ENCODE results near the gene CACNB1.
"Not testable (repeated sequence)": the region's sequence is repeated elsewhere in the genome, so short reads cannot be mapped to it uniquely, and the experiment has no call there.

The CACNB1 gene

DNA sequence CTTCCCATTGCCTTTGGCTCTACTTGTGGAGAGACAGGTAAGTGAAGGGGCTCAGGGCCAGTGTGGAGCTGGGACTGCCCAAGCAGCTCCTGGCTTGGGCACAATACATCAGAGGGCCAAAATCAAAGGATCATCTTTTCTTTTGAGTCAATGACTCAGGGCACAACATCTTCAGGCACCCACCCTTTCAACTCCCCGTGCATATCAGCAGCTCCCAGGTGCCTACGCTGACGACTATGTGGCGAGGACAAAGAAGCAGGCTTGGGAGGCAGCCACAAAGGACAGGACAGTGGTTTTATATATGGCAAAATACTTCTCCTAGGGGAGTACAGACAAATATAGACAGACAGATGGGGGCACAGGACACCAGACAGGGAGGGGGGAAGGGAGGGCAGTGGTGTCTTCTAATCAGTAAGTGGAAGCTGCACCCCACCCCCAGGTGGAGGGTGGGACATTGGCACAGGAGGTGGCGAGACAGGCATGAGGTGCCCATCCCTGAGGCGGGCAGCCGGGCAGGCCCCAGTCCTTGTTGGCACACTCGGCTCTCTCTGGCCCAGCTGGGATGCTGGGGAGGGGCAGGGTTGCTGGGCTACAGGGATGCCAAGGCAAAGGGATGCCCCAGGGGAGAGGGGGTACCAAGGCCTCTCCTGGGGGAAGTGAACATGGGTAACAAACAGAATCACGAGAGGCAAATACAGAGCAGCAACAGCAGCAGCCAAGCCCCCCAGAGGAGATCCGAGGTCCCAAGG lies 23.8 kb downstream of the CACNB1 start:
- DNase-seq = no peak

DNA sequence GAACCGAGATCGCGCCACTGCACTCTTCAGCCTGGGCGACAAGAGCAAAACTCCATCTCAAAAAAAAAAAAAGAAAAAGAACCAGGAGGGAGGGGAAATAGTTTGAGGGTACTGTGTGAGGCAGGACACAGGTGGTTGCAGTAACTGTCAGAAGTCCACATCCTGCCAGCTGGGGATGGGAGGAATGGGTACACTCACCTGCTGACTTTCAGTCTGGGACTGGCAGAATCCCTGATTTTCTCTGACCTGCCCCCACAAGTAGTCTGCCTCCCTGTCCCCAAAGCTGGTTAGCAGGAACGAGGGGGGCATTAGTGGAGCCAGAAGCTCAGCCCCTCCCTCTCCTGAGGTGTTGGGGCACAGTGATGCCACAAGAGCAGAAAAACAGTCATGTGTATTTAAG lies 24.4 kb downstream of the CACNB1 start:
- DNase-seq = no peak

DNA sequence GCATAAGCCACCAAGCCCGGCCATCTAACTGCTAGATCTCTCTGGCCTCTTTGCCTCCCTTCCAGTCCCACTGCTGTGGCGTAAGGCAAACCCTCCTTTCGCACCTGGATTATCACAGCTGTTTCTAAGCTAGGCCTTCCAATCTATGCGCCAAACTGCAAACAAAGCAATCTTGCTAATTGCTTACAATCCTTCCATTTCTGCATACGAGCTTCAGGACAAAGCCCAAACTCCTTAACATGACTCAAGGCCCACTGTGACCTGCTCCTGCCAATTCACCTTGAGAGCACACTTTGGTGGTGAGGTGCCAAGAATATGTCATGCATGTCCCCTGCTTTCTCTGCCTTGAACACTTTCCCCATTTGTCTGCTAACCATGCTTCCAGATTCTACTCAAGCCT lies 25.5 kb downstream of the CACNB1 start:
- no peak for DNase-seq

DNA sequence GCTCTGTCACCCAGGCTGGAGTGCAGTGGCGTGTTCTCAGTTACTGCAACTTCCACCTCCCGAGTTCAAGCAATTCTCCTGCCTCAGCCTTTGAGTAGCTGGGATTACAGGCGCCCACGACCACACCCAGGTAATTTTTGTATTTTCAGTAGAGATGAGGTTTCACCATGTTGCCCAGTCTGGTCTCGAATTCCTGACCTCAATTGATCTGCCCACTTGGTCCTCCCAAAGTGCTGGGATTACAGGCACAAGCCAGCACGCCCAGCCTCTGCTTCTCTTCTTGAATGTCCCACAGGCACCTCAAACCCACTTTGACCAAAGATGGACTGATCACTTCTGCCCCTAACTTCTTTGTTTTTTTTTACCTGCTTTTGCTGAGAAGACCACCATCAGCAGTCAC lies 26.9 kb downstream of the CACNB1 start:
- DNase-seq = no peak

DNA sequence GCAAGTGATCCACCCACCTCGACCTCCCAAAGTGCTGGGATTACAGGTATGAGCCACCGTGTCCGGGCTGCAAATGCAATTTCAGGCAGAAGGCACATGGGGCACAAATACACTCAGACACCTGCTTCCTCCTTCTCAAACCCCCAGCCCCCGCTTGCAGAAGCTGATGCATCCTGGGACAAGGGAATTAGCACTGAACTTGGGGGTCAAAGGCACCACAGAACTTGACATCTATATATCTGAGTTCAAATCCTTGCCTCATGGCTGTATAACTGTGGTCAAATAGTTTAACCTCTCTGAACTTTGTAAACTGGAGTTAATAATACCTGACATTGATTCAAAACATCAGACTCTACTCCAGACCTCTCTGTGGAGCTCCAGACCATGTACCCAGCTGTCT lies 27.4 kb downstream of the CACNB1 start:
- DNase-seq = no peak

DNA sequence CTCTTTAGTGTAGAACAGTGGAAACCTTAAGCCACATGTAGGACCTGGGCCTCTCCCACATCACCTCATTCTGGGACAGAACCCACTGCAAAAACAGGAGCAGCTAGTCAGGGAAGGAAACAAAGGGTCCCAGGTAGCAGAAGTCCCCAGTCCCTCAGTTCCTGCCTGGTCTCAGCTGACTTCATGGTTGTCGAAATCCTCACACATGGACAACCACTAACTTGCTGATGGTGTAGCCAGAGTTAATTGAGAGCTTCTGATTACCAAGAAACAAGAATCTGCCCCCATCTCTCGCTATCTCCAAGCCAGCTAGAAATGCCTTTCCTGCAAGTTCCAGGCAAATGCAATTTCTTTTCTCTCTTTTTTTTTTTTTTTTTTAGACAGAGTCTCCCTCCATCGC lies 28.0 kb downstream of the CACNB1 start:
- DNase-seq = no peak

DNA sequence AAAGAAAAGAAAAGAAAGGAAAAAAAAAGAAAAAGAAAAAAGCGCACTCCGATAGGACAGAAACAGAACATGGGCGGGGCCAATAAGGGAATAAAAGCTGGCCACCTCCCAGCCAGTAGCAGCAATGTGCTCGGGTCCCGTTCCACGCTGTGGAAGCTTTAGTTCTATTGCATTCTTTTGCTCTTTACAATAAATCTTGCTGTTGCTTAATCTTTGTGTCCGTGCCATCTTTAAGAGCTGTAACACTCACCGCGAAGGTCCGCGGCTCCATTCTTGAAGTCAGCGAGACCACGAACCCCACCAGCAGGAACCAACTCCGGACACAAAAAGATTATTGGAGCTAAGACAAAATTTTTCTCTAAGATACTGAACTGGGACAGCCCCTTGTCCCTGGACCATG lies 28.4 kb downstream of the CACNB1 start:
- no peak for DNase-seq

DNA sequence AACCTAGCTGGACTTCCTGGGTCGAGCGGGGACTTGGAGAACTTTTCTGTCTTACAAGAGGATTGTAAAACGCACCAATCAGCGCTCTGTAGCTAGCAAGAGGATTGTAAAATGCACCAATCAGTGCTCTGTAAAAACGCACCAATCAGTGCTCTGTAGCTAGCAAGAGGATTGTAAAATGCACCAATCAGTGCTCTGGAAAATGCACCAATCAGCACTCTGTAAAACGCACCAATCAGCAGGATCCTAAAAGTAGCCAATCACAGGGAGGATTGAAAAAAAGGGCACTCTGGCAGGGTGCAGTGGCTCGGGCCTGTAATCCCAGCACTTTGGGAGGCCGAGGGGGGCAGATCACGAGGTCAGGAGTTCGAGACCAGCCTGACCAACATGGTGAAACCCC lies 29.0 kb downstream of the CACNB1 start:
- not testable (repeated sequence) for DNase-seq

DNA sequence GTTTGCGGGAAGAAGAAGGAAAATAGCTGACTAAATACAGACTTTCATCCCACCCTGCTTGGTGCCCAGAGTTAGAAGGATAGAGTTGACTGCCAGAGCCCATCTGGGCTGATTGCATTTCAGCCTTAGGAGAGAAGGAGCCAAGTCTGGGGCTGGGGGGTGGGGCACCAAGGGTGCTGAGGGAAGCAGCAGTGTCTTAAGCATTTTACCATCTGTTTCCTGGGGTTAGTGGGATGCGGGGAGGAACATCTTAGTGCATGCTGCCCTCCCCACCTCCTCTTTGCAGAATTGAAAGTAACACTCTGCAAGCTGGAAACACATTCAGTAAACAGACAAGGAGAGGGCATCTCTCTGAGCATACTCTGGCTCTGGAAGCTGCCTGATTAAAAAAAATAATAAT lies 30.0 kb downstream of the CACNB1 start:
- no peak for DNase-seq

DNA sequence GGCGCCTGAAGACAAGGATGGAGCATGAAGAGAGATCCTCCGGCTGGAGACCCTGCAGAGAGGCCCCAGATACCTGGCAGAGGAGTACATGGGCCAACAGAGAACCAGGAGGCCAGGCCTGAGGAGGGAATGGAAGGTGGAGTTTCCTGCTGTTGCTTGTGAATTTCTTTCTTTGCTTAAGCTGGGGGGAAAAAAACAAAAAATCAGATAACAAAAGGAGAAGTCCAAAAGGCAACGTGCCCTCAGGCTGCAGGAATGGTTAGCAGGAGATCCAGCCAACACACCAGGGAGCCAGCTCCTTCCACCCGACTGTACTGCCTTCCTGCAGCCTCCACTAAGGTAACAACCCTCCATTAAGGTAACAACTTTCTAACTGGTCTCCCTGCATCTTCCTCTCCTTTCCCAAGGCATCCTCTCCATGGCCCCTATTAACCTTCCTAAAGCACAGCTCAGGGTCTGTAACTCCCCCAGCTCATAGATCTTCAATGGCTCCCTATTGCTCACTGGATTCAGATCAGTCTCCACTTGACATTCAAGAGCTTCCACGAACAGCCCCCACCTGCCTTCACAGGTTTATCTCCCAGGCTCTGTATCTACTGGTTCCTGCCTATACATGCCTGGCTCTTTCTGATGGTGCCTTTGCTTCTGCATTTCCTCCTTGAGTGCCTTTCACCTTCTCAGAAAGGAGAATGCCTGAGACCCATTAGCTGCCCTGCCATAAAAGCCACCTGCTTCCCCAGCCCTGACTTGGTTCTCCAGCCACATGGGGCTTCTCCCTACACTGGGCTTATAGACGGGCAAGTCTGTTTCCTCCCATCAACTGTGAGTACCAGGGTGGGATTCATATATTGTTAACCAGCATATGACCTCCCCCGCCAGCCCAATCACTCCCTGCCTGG lies 30.8 kb downstream of the CACNB1 start:
- no peak for DNase-seq

DNA sequence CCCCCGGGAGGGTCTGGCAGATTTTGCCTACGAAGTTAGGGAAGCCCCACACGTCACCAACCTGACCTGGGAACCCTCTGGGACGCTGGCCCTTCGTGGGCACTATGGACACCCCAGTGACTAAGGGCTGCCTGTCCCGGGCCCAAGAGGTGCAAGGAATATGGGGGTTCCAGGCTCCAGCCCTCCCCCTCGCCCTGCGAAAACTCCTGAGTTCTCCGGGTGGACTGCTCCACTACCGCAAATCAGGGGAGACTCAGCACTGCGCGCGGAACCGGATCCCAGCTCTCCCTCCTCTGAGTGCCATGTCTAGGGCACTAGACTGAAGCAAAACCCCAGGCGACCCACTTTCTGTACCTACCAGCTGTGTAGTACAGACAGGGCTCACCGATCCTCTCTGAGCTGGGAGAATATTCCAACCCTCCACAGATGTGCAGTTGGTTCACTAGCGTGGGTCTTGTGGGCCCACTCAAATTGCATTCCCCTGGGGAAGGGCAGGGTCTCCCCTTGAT lies 31.6 kb downstream of the CACNB1 start, which contains the start of gene ARL5C:
ARL5C (minus strand) TSS at position 321 of the 509 bp plus-strand sequence. CDS start 401 bp downstream, outside the sequence.
- DNase-seq = no peak

DNA sequence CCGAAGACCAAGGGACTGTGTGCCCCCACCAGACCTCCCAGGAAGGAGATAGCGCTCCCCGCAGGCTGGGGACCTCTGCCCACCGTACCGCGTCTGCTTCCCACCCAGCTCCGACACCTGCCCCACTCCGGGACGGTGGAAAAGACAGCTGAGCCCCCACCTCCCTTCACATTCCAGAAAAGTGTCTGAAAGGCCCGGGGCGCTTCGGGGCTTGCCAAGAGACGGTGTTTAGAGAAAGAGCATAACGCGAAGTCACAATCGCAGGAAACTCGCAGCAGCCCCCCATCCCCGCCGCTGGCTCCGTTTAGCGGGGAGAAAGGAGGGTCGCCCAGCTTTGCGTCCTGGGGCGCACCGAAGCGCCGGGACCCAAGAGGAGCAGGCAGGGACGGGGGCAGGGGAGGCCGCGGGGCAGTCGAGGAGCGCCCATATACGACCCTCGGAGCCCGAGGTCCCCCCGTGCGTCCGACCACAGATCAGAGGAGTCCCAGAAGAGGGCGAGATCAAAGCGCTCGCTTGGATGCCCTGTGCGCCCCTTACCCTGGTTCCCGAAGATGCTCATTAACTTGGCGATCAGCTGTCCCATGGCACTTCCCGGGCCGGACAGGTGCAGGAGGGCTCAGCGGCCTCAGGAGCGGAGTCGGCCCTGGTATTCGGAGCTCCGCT lies 32.2 kb downstream of the CACNB1 start:
- no peak for DNase-seq

DNA sequence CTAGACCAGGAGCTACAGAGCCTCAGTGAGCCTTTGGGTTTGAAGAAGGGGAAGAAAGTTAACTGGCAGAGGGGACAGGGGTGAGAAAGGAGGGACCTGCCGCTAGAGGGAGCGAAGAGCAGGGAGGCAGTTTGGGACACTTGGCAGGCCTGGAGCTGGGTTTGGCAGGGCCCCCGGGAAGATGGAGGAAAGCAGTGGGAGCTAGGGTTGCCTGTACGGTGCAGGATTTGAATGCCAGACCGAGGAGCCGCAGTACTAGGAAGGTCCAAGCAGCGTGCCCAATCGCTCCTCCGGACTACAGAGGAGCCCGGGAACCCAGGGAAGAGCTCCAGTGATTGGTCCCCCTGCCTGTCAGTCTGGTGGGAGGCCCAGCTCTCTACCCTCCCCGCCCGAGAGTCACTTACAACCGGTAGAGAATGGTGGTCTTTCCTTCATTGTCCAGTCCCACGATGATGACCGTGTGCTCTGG lies 32.8 kb downstream of the CACNB1 start:
- peak; percentile 20 for DNase-seq

DNA sequence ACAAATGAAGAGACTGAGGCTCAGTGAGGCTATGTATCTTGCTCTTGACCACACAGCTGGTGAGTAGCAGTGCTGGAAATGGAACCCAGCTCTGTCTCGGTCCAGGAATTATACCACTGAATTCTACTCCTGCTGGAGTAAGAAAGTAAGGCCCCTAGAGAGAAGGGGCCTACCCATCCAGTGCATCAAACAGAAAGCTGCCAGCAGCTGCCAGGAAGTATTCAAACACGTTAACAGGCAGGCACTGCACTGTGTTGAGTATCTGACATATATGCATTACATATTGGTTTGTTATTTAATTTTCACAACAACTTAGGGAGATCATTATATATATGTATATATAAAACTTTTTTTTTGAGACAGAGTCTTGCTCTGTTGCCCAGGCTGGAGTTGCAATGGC lies 35.5 kb downstream of the CACNB1 start:
- DNase-seq = no peak

DNA sequence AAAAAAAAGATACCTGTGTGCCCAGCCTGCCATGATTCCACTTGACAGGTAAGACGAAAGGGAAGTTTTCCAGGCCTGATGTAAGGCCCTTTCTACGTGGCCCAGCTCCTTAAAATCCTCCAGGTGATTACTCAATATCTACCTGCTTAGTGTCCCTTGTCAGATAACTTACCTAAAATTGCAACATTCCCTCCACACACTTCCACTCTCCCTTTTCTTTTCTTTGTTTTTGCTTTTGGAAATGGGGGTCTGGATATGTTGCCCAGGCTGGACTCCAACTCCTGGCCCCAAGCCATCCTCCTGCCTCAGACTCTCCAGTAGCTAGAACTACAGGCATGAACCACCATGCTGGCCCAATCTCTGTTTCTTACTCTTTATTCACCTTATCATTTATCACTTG lies 38.8 kb downstream of the CACNB1 start:
- no peak for DNase-seq

DNA sequence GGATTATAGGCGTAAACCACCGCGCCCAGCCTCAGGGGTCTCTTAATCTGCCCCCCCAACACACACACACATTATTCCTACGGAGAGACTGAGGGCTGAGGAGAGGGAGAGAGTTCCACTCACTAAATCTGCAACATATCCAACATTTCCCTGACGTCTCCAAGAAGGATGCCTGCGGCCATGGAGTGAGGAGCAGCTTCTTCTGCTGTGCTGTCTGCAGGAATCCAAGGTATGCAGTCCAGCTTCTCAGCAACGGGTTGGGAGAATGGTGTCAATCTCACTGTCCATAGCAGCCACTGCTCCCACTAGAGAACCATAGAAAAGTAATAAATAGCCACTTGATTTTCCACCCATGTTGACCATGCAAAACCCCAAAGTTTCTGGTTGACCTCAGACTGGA lies 41.0 kb downstream of the CACNB1 start:
- no peak for DNase-seq

DNA sequence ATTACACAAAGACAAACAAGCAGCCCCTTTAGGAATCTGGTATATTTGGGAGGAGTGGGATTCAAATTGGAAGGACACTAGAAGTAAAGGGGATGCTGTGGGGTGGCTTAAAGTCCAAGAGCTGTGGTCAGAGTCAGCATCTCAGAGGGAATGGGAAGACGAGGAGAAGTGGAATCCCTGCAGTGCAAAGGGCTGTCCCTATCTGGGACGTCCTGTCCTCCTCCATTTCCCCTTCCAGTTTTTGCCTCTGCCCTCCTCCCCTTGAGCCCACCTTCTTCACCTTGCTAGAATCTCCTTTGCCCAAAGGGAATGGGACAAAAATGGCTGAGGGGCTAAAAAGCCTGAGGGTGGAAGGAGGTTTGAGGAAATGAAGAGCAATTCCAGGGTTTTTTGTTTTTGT lies 41.8 kb downstream of the CACNB1 start:
- no peak for DNase-seq

DNA sequence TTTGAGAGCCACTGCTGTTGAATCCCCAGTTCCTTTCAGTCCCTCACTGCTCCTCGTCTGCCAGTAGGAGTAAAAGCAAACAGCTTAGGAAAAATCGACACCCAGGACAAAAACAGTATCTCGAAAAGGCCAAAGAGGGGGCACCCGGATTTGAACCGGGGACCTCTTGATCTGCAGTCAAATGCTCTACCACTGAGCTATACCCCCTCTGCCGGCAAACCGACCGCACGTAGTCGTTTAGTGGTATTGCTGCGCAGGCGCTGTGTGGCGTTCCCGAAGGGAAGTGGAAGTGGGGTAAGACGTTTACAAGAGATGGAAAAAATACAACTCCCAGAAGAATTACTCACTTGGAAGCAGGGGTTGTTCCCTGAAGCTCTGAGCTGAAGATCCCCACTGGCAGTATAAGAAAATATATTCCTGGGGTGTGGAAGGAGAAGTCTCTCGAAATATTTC lies 43.8 kb downstream of the CACNB1 start:
- peak; percentile 83 for DNase-seq

DNA sequence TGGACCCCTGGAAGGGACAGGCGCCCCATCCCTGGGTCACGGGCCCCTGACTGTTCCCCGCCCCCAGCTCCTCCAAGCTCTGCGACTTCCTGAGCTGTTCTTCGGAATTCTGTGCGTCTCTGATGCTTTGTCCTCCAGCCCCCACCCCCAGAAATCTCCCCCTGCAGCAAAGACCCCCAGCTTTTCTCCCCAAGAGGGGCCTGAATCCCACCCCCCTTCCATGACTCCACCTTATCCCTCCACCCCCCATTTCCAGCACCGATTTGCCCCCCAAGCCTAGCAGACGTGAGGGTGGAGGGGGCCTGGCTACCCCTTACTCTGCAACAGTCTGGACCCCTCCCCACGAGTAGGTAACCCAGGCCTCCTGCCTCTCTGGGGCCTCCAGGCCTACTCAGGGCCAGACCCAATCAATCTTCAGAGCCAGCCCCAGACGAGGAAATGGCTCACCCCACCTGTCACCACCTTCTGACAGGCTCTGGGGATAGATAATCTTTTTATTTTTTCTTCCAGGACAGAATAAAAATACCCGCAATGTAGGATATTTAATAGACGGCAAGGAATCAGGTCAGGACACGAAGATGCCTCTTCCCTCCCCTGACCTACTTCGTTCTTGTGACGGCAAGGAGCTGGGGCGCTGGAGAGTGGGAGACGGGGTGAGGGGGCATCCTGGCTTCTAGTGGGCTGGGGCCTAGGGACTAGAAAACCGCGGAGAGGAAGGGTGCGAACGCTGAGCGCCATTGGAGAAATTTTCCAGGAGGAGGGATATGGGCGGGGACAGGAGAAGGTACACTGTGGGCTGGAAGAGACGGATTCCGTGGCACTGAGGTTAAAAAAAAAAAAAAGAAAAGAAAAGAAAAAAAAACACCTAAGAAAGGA lies 45.3 kb downstream of the CACNB1 start:
- DNase-seq = peak; percentile 62

DNA sequence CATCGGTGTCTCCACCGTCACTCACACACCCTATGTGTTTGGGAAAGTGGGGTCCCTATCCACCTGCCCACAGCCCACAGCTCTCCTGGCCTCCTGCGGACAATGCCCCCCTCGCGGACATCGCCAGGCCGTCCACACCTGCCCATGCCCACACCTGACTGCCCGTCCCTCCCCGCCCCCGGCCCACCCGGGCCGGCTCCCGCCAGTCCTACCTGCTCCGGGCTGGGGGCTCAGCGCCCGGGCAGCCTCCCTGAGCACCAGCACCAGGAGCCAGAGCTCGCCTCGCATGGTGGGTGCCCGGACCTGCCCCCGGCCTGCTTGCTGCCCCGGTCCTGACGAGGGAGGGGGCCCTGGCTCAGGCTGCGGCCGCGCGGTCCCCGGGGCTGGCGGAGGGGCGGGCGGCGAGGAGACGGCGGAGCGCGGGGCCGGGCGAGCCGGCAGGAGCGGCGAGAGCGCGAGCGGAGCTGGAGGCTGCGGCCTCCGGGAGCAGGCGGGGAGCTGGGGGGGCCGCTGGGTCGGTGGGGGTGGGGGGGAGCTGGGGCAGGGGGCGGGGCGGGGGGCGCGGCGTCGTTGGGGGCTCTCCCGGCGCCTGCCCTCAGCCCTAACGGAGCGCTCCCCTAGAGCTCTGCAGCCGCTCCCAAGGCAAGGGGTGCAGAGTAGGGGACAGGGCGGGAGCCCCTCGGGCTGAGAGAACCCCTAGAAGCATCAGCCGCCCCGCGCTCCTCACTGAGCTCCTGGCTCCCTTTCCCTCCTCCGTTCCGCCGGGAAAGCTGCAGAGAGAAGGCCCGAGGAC lies 46.1 kb downstream of the CACNB1 start, which contains the start of gene PLXDC1:
PLXDC1 (minus strand) TSS at position 488 of the 793 bp plus-strand sequence; CDS start at position 288, 200 bp downstream.
- DNase-seq = no peak

DNA sequence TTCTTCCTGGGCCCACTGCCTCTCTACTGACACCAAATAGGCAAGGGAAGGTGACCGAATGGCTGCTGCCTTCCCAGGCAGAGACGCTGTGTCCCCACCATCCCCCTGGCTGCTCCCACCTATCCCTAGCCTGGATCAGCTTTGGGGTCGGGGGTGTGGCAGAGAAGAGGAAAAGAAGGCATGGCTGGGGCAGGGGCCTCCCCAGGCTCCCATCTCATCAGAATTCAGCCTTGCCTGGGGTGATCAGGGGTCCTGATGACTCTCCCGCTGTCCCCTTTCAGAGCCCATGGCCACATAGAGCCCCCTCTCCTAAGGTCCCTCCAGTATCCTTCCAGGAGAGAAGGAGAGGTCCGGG lies 46.7 kb downstream of the CACNB1 start:
- no peak for DNase-seq

Measured in NCI-H748 treated with DMSO at 0.1 percent for 48 hours (cell line).